Epithelial cell of prostate (primary cell): Measurements from ENCODE around the gene CCL27.

Experiments used
- DNase-seq: peaks from one replicate; pipeline ENCODE4 v3.0.0-alpha.2; 2011; ENCODE audit warnings: low read depth, low spot score
- H3K27ac ChIP-seq: fragments of 450-650 bp; 2 replicates; pipeline ENCODE4 v1.5.1; 2017; ENCODE audit warnings: mild to moderate bottlenecking

CCL27 gene

GRCh38 chr9:34630402-34631154 is 31.9 kb downstream of the CCL27 start:
- DNase-seq = no peak
- H3K27ac ChIP-seq = no peak overlapping the region

GRCh38 chr9:34629491-34629808 is 33.0 kb downstream of the CCL27 start:
- no peak for DNase-seq
- H3K27ac ChIP-seq = no peak overlapping the region

DNA sequence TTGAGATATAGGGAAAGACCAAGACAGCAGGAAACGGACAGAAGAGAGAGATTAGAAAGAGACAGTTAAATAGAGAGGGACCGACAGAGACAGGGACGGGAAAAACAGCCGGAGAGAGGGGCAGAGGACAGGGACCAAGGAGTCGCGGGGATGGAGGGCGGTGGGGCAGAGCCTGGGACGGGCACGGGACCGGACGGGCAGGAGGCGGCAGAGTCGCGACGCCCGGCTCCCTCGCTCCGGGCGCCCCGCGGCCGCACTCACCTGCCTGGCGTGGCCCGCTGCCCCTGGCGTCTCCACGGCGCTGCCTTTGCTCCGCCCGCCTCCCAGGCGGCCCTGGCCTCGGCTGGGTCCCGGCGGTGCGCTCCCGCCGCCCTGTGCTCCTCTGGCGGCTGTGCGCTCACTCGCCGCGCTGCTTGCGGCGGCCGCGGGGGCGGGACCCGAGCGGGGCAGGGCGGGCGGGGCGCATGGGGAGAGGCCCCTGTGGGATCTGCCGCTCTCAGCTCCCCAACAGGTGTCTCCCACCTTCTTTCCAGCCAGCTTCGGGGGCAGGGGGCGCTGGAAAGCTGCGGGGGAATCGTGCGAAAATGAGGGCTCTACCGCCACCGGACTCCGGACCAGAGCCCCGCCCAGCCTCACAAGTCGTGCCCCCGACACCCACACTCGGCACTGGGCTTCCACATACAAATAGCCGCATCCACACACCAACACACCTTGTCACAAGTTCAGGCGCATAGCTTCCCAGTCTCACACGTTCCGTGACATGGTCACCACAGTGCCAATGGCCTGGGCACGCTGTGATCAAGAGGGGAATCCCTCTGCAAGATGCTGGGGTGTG is 33.6 kb downstream of the CCL27 start, which contains the start of gene ARID3C:
TSS of gene ARID3C (minus strand) at position 411 of the 835 bp plus-strand sequence. CDS start 1,052 bp downstream, outside the sequence.
- no peak within 1 kb of the TSS for H3K27ac ChIP-seq
- no peak for DNase-seq

DNA sequence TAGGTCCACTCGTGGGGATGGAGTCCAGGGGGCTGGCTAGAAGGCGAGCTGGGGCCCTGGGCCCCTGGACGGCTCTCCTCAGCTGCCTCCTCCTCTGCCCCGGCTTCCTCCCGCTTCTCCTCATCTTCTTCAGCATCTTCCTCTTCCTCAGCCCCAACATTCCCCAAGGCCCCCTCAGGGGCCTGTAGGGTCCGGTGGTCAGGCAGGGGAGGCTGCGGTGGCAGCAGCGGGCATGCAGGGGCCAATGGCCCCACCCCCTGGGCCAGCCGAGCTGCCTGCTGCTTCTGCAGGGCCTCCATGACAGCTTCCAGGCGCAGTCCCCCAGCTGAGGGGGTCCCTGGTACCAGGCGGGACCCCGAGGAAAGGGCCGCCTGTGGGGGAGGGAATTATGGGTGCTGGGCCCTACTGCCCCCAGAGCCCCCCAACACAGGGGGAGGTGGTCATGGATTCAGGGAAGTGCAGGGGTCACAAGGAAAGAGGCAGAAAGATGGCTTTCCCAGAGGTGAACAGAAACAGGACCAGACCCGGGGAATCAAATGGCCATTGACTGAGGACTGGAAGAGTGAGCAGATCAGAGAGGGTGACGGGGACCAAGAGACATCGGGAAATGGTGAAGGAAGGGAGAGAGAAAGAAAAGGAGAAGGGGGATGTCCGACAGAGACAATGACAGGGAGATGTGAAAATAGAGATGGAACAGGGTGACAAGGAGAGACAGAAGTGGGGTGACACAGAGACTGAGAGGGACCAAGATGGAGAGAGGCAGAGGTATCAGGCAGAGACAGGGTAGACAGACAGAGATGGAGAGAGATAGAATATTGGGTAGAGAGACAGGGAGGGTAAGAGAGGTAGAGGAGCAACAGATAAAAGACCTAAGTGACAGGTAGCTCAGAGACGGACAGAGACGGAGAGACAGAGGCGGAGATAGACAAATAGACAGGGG is 34.5 kb downstream of the CCL27 start:
- no peak overlapping the region for H3K27ac ChIP-seq
- DNase-seq = no peak

DNA sequence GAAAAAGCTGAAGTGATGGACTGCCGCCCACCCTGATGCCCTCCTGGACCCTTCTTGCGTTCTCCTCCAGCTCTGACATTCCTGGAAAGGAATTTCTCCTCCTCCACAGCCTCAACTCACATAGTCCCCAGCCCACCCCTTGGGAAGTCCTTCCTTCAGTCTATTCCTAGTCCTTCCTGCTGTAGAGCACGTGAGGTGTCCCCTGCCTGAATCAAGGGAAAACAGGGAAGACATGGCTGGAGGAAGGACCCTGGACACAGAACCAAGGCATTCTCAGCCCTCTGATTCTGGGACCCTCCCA is 37.3 kb downstream of the CCL27 start:
- H3K27ac ChIP-seq = no peak overlapping the region
- no peak for DNase-seq

DNA sequence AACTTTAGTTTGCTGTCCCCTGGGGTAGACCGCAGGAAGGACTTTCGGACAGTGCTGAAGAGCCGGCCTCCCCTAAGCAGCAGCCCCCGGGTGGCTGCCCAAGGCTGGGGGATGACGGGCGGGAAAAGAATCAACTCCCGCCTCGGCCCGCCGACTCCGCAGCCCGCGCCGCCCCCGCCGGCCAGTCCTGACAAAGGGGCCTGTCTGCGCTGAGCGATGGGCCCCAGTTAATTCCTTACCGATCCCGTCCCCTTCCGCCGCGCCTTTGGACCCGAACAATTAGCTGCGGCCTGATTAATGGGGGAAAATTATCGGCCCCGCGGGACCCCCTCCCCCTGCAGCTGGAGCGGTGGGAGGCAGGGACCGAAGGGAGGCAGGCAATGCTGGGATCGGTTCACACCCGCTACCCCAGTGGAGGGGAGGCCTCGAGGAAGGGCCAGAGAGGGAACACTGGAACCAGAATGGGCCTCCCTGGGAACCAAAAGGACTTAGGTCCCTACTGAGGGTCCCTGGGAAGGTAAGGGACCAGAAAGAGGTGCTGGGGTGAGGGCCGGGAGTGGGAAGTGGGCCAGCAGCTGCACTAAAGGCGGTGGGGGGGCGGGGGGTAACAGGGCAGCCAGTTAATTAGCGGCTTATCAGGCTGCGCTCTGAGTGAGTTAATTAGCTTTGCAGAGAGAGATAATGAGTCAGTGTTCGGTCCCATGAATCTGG is 37.8 kb downstream of the CCL27 start:
- DNase-seq = no peak
- H3K27ac ChIP-seq = no peak overlapping the region

- H3K27ac ChIP-seq = no peak overlapping the region
- no peak for DNase-seq
Measured at GRCh38 chr9:34623374-34624235, 38.9 kb downstream of the CCL27 start.

DNA sequence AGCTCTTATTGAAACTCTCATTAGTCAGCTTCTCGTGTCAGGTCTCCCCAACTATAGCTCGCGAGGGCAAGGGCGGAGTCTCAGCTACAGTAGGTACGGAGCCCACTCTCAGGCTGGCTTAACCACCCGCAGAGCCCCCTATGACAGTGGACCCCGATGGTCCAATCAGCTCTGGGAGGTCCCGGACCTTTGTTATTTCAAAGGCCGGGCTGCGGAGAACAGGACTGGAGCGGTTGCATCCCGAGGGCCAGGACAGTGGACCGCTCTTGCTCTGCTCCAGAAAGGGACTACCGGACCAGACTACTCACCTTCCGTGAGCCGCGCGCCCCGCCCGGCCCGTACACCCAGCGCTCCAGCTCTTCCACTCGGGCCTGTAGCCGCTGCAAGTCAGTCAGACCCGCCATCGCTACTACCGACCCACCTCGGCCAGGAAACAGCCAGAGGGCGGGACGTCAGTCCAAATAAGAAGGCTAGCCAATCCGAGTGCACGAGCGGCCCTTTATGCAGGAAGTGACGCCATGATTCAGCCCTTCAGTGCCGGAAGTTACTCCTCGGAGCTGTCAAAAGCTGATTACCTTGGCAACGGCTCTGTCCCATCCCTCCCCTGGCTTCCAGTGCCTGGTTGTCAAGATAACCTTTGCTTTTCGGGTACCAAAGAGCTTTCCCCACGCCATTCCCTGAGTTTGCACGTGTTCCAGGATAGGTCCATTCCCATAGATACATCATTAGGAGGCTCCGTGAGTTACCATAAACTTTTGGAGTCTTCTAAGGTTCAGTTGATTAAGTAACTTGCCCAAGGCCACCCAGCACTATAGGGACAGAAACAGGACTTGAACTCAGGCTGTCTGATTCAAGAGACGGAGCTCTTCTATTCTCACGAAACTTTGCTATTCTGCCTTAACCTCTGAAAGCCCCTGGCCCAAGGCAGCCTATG is 42.1 kb downstream of the CCL27 start, which contains the start of gene DCTN3:
TSS of gene DCTN3 (minus strand) at position 435 of the 934 bp plus-strand sequence. CDS start at position 404, 31 bp downstream.
- H3K27ac ChIP-seq = no peak within 1 kb of the TSS
- peak; percentile 60 for DNase-seq

GRCh38 chr9:34615132-34615531 is 47.3 kb downstream of the CCL27 start:
- DNase-seq = no peak
- no peak overlapping the region for H3K27ac ChIP-seq

GRCh38 chr9:34612788-34613390 is 49.6 kb downstream of the CCL27 start:
- peak overlapping the region; percentile 85 for H3K27ac ChIP-seq
- no peak for DNase-seq
